NOMO-1 treated with dmso at 0.1 percent for 144 hours (cell line): Measurements from ENCODE around the gene MPP2.
"Not testable (repeated sequence)": the region's sequence is repeated elsewhere in the genome, so short reads cannot be mapped to it uniquely, and the experiment has no call there.

Experiments
- DNase-seq: peaks from one replicate; lab custom pipeline; 2025; ENCODE audit not compliant: unreplicated experiment; lab: John Stamatoyannopoulos, UW

Gene MPP2

GRCh38 chr17:43931062-43931571, 23.8 kb upstream of the MPP2 start:
- no peak for DNase-seq

- DNase-seq = no peak
Observed at GRCh38 chr17:43928609-43929008, 21.3 kb upstream of the MPP2 start.

DNA sequence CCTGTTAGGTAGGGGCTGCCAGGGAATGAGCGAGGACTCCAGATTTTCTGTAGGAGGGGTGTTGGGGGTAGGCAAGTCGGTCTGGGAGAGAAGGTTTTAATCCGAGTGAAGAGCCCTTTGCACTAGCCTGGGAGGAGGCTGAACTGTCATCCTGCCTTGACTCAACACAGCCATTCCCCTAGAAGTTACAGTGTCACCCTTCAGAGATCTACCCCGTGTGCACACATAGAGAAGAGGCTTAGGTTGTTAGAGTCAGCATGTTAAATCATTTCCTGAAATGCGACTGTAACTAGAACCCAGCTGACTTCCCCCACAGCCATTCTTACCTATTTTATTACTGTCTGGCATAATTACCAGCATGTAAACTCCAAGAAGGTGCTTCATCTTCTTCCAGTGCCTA, 20.6 kb upstream of the MPP2 start:
- DNase-seq = not testable (repeated sequence)

GRCh38 chr17:43927060-43927864, 19.9 kb upstream of the MPP2 start:
- DNase-seq = no peak

GRCh38 chr17:43924558-43924957, 17.2 kb upstream of the MPP2 start:
- DNase-seq = no peak

DNA sequence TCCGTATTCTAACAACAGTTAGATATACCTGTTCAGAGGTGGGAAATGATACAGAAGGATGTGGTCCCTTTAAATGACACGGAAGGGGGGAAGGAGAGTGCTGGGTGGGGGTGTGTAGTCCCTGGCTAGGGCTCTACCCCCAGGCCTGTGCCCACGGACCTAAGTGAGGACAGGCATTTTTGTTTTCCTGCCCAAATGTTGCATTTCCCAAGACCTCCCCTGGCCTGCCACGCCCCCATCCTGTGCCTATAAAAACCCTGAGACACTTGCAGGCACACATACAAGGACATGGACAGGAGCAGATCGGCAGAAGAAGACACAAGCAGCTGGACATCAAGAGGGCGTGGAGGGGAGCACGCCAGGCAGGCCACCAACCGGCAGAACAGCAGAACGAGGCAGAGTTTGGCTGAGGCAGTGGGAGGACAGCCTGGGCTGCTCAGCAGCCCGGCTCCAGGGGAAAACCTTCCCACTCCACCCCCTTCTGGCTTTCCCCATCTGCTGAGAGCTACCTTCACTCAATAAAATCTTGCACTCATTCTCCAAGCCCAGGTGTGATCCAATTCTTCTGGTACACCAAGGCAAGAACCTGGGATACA, 13.3 kb upstream of the MPP2 start:
- DNase-seq = no peak

DNA sequence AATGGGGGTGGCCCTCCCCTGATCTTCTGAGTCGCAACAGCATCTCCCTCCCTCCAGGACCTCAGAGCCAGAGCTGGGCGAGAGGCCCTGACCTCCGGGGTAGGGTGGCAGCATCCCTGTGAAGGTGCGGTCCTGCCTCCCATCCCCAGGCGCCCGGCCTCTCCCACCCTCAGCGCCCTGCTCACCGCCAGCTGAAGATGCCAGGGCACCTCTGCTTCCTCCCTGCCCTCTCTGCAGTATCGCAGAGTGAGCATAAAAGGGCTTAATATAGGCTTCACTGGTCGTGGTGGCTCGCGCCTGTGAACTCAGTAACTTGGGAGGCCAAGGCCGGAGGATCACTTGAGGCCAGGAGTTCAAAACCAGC, 10.7 kb upstream of the MPP2 start:
- no peak for DNase-seq

- DNase-seq = peak; percentile 66
Observed at GRCh38 chr17:43917348-43918025, 10.2 kb upstream of the MPP2 start.

DNA sequence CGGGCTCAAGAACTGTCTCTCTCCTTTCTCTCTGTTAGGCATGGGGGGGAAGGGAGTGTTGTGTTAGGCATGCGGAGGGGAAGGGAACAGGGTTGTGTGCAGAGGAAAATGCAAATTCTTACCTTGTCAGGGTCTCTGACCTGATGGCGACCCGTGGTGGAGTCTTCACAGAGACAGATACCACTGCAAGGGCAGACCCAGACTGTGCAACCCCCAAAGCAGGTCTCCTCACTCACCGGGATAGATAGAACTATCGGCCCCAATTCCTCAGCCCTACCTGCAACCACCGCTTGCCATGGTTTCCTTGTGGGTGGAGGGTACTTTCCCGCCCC, 9.6 kb upstream of the MPP2 start:
- no peak for DNase-seq

GRCh38 chr17:43916385-43916784, 9.0 kb upstream of the MPP2 start:
- no peak for DNase-seq

- no peak for DNase-seq
Observed at GRCh38 chr17:43915559-43915958, 8.2 kb upstream of the MPP2 start.

GRCh38 chr17:43914451-43914850, 7.1 kb upstream of the MPP2 start:
- DNase-seq = no peak

- DNase-seq = no peak
Observed at GRCh38 chr17:43913584-43913983, 6.2 kb upstream of the MPP2 start.

DNA sequence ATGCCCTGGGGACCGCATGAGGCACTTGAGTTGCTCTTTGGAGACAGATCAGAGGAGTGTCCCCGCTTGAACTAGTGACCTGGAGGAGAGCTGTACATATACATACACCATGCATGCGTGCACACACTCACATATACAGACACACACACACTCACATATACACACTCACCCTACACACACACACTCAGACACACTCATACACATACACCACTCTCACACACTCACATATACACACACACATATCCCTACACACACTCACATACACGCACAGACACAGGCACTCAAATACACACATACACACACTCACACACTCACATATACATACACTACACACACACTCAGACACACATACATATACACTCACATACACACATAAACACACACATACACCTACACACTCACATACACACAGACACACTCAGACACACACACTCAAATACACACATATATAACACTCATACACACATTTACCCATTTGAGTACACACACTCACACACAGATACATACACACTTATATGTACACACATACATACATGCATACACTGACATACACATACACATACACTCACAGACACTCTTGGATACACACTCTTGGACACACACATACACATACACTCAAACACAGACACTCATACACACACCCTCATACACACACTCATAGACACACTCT, 5.4 kb upstream of the MPP2 start:
- DNase-seq = no peak

DNA sequence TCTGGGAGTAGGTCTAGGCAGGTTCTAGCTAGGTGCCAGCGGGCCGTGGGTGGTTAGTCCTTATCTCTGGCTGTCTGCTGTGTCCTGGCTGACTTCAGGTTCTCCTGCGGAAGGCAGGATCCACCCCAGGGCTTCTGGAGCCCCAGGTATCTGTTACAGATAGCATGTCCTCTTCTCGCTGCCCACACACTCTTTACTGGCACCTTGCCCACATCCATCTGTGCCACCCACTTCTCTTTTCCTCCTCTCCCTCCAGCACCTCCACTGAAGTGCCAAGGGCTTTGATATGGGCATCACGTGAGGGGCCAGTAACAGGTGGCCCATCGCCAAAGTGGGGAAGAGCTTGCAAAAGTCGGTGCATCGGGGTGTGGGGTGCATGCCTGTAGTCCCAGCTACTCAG, 4.6 kb upstream of the MPP2 start:
- DNase-seq = no peak

- no peak for DNase-seq
Observed at GRCh38 chr17:43909537-43910231, 2.3 kb upstream of the MPP2 start.

DNA sequence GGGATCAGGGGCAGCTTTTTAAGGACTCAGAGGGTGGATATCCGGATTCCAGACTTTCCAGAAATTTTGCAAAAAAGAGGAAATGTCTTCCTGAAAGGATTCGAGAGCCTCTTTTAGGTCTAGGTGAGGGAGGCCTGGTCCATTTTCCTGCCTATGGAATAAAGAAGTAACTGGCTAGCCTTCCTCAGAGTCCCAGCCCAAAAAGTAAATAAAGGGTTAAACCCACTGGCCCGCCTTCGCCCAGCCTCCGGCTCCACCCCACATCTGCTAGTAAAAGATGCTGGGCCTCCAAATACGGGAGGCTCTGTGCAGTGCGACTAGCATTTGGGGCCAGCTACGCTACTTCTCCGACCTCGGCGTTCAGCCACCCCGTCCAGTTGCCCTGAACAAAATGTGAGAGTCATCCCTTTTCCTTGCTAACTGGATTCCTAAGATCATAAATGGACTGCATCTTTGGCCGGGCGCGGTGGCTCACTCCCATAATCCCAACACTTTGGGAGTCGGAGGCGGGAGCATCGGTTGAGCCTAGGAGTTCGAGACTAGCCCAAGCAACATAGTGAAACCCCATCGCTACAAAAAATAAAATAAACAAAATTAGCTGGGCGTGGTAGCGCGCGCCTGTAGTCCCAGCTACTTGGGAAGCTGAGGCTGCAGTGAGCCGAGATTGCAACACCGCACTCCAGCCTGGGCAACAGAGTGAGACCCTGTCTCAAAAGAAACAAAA, 824 bp upstream of the MPP2 start:
- DNase-seq = peak; percentile 35

DNA sequence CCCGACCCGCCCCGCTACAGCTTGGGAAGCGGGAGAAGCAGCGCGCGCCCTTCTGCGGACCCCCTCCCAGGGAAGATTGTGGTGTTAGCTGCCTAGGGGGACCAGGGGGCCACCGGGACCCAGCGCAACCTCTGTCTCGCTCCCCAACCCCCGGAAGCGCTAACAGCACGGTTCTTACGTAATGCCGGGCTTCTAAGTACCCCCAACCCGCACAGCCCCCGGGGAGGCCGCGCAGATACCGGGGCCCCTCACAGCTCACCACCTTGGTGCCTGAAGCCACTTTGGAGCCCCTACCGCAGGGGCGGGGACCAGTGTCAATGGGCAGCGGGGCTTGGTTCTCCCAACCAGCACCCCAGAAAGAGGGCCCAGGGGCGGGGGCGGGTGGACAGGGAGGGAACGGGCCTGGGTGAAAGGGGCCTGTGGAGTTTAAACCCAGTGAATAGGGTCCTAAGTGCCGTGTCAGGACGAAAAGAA, 348 bp downstream of the MPP2 start:
- no peak for DNase-seq

DNA sequence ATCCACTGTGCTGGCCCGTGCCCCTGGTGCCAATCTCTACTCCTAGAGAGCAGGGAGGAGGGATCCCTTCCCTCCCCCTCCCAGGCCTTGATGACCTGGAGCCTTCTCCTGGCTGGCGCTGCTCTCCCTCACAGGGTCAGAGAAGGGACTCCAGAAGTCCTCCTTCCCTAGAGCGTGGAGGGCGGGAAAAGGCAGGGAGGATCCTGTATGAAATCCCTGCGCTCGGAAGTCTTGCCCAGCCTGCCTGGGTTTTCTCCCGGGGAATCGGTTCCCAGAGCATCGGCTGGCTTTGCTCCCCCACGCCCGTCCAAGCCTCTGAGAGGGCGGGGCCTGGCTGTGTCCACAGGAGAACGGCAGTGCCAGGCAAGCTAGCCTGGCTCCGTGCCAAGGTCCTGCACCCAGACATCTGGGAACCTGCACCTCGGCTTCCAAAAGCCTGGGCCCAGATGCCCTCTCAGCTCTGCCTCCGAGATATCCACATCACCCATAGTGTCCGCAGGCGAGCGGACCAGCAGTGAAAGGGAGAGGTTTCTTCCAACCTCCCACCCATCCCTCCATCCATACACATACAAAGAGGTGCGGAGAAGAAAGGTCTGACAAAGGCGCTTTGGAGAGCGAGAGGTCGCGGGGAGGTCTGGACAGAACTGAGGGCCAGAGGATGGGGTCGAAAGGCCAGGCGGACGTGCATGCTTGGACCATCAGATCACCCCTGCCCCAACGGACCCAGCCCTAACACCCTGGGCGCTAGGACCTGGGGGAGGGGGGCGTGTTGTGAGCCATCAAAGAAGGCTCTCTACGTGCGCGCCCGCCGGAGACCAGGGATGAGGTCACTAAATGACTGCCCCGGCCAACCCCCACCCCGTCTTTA, 1.1 kb downstream of the MPP2 start:
- no peak for DNase-seq
